Breast epithelium (tissue), 4 donors: ENCODE data around the gene CHST15. TPM values are rescaled to one million over a fixed set of nuclear protein-coding genes. Genes with fewer than 3 reads are reported as not detected.

Experiments
- DNase-seq, 2 donors: peaks; one replicate each; pipeline ENCODE4 v3.0.0-alpha.2; 2019; ENCODE audit warnings: low spot score in 2 of 2
- H3K27ac ChIP-seq, 2 donors: fragments of 200-600 bp; sonication (generic) in 1 of 2; one replicate each; pipeline ENCODE4 v1.5.1; 2016 to 2019; ENCODE audit warnings: mild to moderate bottlenecking in 1 of 2
- H3K27me3 ChIP-seq, 2 donors: fragments of 200-600 bp; sonication (generic) in 1 of 2; one replicate each; pipeline versions ENCODE4 v1.5.1 to v1.6.0; 2017 to 2019; ENCODE audit warnings: control low read depth in 1 of 2, mild to moderate bottlenecking in 1 of 2
- H3K36me3 ChIP-seq: fragments of 200-600 bp; one replicate; pipeline ENCODE4 v1.5.1; 2019
- H3K4me1 ChIP-seq, 2 donors: fragments of 200-600 bp; sonication (generic); one replicate each; pipeline ENCODE4 v1.5.1; 2016 to 2019; ENCODE audit warnings: control low read depth in 1 of 2
- H3K4me3 ChIP-seq, 3 donors: fragments of 200-600 bp; sonication (generic); 1 replicate in 2 of 3; 2 replicates in 1 of 3; pipeline ENCODE4 v1.5.1; 2016 to 2019; ENCODE audit warnings: mild to moderate bottlenecking in 3 of 3, moderate library complexity in 2 of 3
- H3K9me3 ChIP-seq, 2 donors: fragments of 200-600 bp; sonication (generic) in 1 of 2; one replicate each; pipeline ENCODE4 v1.5.1; 2016 to 2019; ENCODE audit warnings: control low read depth in 1 of 2
- POLR2A ChIP-seq: fragments of 450-650 bp; IDR thresholded peaks from one replicate; pipeline ENCODE4 v1.6.1; 2016; ENCODE audit warnings: antibody characterized with exemption, mild to moderate bottlenecking, moderate library complexity
- POLR2AphosphoS5 ChIP-seq, 3 donors: sonication (generic); formaldehyde crosslinking; IDR thresholded peaks; one replicate each; pipeline ENCODE4 v1.6.1; 2017; ENCODE audit warnings: antibody characterized with exemption in 3 of 3
- intact Hi-C: fragments of 100-400 bp; cut with DNase I; formaldehyde crosslinking; loops from one replicate; pipeline ENCODE4 v1.15.1; 2023; ENCODE audit warnings: low total_unique reads
- total RNA-seq, 3 donors: library from RNA; depleted of rRNA; stranded (reverse); fragments of >200 nt; gene quantifications; one replicate each; pipeline ENCODE4 v1.1.0, GENCODE V29; 2016
- TF ChIP-seq, protein P1 (sequence below), 3 donors: fragments of 450-650 bp; IDR thresholded peaks; one replicate each; pipeline ENCODE4 v1.5.1; 2016 to 2017; ENCODE audit warnings: antibody characterized with exemption in 3 of 3, mild to moderate bottlenecking in 3 of 3, moderate library complexity in 3 of 3

The CHST15 gene
- total RNA-seq, 3 donors from 2014 or later, result 19.0 to 57.8 (median 56.4) TPM

- Histone ChIP-seq H3K4me1 (no peaks in the 10 kb centered on the region), H3K4me3 (no peak overlapping the region), H3K9me3 (peaks cover 6 to 8% of the 10 kb centered on the region in 2 donors), H3K27me3 (no peaks in the 10 kb centered on the region), H3K36me3 (no peaks in the 10 kb centered on the region), H3K27ac (no peak overlapping the region)
- TF ChIP-seq POLR2A, result no peak
- TF ChIP-seq, protein P1, sequence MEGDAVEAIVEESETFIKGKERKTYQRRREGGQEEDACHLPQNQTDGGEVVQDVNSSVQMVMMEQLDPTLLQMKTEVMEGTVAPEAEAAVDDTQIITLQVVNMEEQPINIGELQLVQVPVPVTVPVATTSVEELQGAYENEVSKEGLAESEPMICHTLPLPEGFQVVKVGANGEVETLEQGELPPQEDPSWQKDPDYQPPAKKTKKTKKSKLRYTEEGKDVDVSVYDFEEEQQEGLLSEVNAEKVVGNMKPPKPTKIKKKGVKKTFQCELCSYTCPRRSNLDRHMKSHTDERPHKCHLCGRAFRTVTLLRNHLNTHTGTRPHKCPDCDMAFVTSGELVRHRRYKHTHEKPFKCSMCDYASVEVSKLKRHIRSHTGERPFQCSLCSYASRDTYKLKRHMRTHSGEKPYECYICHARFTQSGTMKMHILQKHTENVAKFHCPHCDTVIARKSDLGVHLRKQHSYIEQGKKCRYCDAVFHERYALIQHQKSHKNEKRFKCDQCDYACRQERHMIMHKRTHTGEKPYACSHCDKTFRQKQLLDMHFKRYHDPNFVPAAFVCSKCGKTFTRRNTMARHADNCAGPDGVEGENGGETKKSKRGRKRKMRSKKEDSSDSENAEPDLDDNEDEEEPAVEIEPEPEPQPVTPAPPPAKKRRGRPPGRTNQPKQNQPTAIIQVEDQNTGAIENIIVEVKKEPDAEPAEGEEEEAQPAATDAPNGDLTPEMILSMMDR (IDR thresholded peaks at IDR 0.05), result no peak
- TF ChIP-seq POLR2AphosphoS5 (IDR thresholded peaks at IDR 0.05), result no peak
- intact Hi-C loops, result no loop called here
- DNase-seq, result no peak
Observed at GRCh38 chr10:124010024-124010423, 83.4 kb downstream of the CHST15 start.

- Histone ChIP-seq H3K27ac (no peak overlapping the region), H3K36me3 (no peaks in the 10 kb centered on the region), H3K9me3 (peaks cover 6 to 8% of the 10 kb centered on the region in 2 donors), H3K27me3 (no peaks in the 10 kb centered on the region), H3K4me3 (no peak overlapping the region), H3K4me1 (no peaks in the 10 kb centered on the region)
- TF ChIP-seq, protein P1 (IDR thresholded peaks at IDR 0.05), result no peak
- TF ChIP-seq POLR2A, result no peak
- no peak for TF ChIP-seq POLR2AphosphoS5 (IDR thresholded peaks at IDR 0.05)
- DNase-seq, result no peak
- intact Hi-C loops, result no loop called here
Observed at GRCh38 chr10:124009231-124010015, 84.0 kb downstream of the CHST15 start.

GRCh38 chr10:124008681-124009080 lies 84.7 kb downstream of the CHST15 start:
- TF ChIP-seq POLR2A (no peak), POLR2AphosphoS5 (IDR thresholded peaks at IDR 0.05) (no peak)
- TF ChIP-seq, protein P1 (IDR thresholded peaks at IDR 0.05), result no peak
- Histone ChIP-seq H3K4me1 (no peaks in the 10 kb centered on the region), H3K9me3 (peaks cover 3 to 6% of the 10 kb centered on the region in 2 donors), H3K27ac (no peak overlapping the region), H3K4me3 (no peak overlapping the region), H3K36me3 (no peaks in the 10 kb centered on the region), H3K27me3 (no peaks in the 10 kb centered on the region)
- intact Hi-C loops, result no loop called here
- no peak for DNase-seq

GRCh38 chr10:124008187-124008586 lies 85.2 kb downstream of the CHST15 start:
- H3K4me1 ChIP-seq, result no peaks in the 10 kb centered on the region
- H3K4me3 ChIP-seq, result no peak overlapping the region
- no peak for DNase-seq
- intact Hi-C loops, result no loop called here
- H3K27me3 ChIP-seq, result no peaks in the 10 kb centered on the region
- no peaks in the 10 kb centered on the region for H3K36me3 ChIP-seq
- TF ChIP-seq, protein P1 (IDR thresholded peaks at IDR 0.05), result no peak
- no peak for TF ChIP-seq POLR2A
- no peak for TF ChIP-seq POLR2AphosphoS5 (IDR thresholded peaks at IDR 0.05)
- H3K9me3 ChIP-seq, result peaks cover 0 to 1% of the 10 kb centered on the region in 2 donors
- no peak overlapping the region for H3K27ac ChIP-seq

GRCh38 chr10:124007773-124008145 lies 85.6 kb downstream of the CHST15 start:
- no peak for TF ChIP-seq POLR2A
- TF ChIP-seq POLR2AphosphoS5 (IDR thresholded peaks at IDR 0.05), result no peak
- TF ChIP-seq, protein P1 (IDR thresholded peaks at IDR 0.05), result no peak
- Histone ChIP-seq H3K27ac (no peak overlapping the region), H3K4me1 (no peaks in the 10 kb centered on the region), H3K27me3 (no peaks in the 10 kb centered on the region), H3K4me3 (no peak overlapping the region), H3K9me3 (no peaks in the 10 kb centered on the region), H3K36me3 (no peaks in the 10 kb centered on the region)
- intact Hi-C loops, result no loop called here
- DNase-seq, result no peak
